Esophagus squamous epithelium (tissue), 5 donors: ENCODE data around the gene CASP8. TPM values are rescaled to one million over a fixed set of nuclear protein-coding genes. Genes with fewer than 3 reads are reported as not detected.
A peak's percentile ranks its signal among the peaks of the same experiment; 100 is the strongest.

Experiments used
- DNase-seq: peaks from one replicate; lab custom pipeline; 2025; lab: John Stamatoyannopoulos, UW
- H3K27ac ChIP-seq, 4 donors: fragments of 200-600 bp; sonication (generic); one replicate each; pipeline ENCODE4 v1.5.1; 2016 to 2019; ENCODE audit warnings: mild to moderate bottlenecking in 1 of 4
- H3K27me3 ChIP-seq, 4 donors: fragments of 200-600 bp; sonication (generic); 1 replicate in 3 of 4; 2 replicates in 1 of 4; pipeline versions ENCODE4 v1.5.1 to v1.6.0; 2017 to 2021; ENCODE audit warnings: antibody characterized with exemption in 1 of 4
- H3K36me3 ChIP-seq, 3 donors: fragments of 200-600 bp; sonication (generic); one replicate each; pipeline ENCODE4 v1.5.1; 2016 to 2019
- H3K4me1 ChIP-seq, 3 donors: fragments of 200-600 bp; sonication (generic); one replicate each; pipeline ENCODE4 v1.5.1; 2017 to 2019
- H3K4me3 ChIP-seq, 4 donors: fragments of 200-600 bp; sonication (generic); 1 replicate in 3 of 4; 2 replicates in 1 of 4; pipeline ENCODE4 v1.5.1; 2016 to 2019; ENCODE audit warnings: mild to moderate bottlenecking in 2 of 4, moderate library complexity in 1 of 4
- H3K9me3 ChIP-seq, 3 donors: fragments of 200-600 bp; sonication (generic); one replicate each; pipeline ENCODE4 v1.5.1; 2016 to 2019
- POLR2A ChIP-seq, 4 donors: fragments of 450-650 bp; IDR thresholded peaks; one replicate each; pipeline ENCODE4 v1.6.1; 2017; ENCODE audit warnings: antibody characterized with exemption in 4 of 4, mild to moderate bottlenecking in 4 of 4, moderate library complexity in 3 of 4
- WGBS, 2 donors: methylation state at CpG; one replicate each; pipeline ENCODE4 v1.1.5; 2018; 5-methylcytosine and 5-hydroxymethylcytosine counted together
- intact Hi-C: fragments of 100-400 bp; cut with DNase I; formaldehyde crosslinking; loops from one replicate; pipeline ENCODE4 v1.15.0; 2022
- total RNA-seq, 4 donors: library from RNA; depleted of rRNA; stranded (reverse); fragments of >200 nt; gene quantifications; one replicate each; pipeline ENCODE4 v1.1.0, GENCODE V29; 2016
- TF ChIP-seq, protein P1 (sequence below), 6 experiments: fragments of 450-650 bp in 4 of 6; fragments of 200-600 bp in 2 of 6; sonication (generic) in 2 of 6; IDR thresholded peaks; one replicate each; pipeline ENCODE4 v1.5.1; 2016 to 2019; ENCODE audit warnings: antibody characterized with exemption in 6 of 6, mild to moderate bottlenecking in 4 of 6, moderate library complexity in 4 of 6
- donor health status: DM: yes; HTN: yes; CAD: no.

The CASP8 gene
- total RNA-seq, 4 donors from 2014 or later = 13.8 to 28.2 (median 22.8) TPM

DNA sequence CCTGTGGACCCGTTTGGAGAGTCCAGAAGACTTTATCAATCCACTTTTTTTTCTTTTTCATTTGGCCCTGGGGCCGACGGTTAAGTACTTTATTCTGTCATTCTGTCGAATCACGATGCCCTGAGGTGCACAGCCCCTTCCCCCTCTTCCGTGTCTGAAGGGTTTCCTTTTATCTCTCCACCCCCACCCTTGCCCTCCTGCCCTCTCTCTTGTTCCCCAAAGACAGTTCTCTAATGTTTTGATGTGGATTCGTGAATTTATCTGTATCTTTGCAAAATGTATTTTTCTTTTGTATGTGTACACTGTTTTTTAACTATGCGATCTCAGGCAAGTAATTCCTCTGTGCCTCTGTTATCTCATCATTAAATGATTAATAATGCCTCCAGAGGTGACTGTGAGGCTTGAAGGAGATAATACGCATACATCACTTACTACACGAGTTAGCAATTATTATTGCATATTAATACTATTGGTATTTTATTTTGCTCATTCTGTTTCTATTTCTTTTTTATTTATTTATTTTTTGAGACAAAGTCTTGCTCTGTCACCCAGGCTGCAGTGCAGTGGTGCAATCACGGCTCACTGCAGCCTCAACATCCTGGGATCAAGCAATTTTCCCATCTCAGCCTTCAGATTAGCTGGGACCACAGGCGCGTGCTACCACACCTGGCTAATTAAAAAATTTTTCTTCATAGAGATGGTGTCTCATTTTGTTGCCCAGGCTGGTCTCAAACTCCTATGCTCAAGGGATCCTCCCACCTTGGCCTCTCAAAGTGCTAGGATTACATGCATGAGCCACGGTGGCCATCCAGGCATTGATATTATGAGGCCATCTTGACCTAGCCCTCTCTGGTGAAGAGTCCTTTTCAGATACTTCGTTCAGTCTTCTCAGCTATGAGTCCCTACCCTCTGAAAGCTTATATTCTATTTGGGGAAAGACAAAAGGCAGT, 1.4 kb upstream of the CASP8 start:
- TF ChIP-seq, protein P1, sequence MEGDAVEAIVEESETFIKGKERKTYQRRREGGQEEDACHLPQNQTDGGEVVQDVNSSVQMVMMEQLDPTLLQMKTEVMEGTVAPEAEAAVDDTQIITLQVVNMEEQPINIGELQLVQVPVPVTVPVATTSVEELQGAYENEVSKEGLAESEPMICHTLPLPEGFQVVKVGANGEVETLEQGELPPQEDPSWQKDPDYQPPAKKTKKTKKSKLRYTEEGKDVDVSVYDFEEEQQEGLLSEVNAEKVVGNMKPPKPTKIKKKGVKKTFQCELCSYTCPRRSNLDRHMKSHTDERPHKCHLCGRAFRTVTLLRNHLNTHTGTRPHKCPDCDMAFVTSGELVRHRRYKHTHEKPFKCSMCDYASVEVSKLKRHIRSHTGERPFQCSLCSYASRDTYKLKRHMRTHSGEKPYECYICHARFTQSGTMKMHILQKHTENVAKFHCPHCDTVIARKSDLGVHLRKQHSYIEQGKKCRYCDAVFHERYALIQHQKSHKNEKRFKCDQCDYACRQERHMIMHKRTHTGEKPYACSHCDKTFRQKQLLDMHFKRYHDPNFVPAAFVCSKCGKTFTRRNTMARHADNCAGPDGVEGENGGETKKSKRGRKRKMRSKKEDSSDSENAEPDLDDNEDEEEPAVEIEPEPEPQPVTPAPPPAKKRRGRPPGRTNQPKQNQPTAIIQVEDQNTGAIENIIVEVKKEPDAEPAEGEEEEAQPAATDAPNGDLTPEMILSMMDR (IDR thresholded peaks at IDR 0.05) = peak in 1 of 6 experiments; percentile 11
- no peak for TF ChIP-seq POLR2A (IDR thresholded peaks at IDR 0.05)
- intact Hi-C loops = no loop called here

DNA sequence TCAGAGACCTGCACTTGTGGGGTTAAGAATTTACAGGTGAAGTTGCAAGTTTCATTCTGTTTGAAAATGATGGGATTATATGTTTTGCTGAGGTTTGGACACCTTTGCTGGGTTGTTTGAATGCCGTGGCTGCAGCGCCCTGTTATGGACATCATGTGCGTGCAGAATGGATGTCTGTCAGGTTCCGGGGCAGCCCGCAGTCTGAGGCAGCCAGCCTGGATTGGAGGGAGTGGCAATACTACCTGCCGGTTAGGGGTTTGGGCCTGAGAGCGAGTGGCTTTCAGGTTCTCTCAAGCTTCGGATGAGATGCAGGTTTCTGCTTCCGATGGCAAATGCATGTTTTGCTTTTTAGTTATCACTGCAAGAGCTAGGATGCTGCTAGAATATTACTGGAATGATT, 1.1 kb downstream of the CASP8 start:
- no peaks in the 10 kb centered on the region for H3K9me3 ChIP-seq
- H3K36me3 ChIP-seq = peaks cover 0 to 5% (median 0%) of the 10 kb centered on the region in 3 donors
- H3K27me3 ChIP-seq = no peaks in the 10 kb centered on the region
- H3K4me1 ChIP-seq = peaks cover 15 to 75% (median 19%) of the 10 kb centered on the region in 3 donors
- peak overlapping the region; percentile 3 to 50 (median 31) for H3K4me3 ChIP-seq
- TF ChIP-seq POLR2A (IDR thresholded peaks at IDR 0.05) = no peak
- TF ChIP-seq, protein P1 (IDR thresholded peaks at IDR 0.05) = no peak
- intact Hi-C loops = no loop called here
- DNase-seq = no peak
- H3K27ac ChIP-seq = peak overlapping the region; percentile 7 to 96 (median 90)
- WGBS, 2 donors = 29 to 60% methylated on average over 9 of the region's 9 CpGs

More for the DNA sequence above, 1.4 kb upstream of the CASP8 start:
- Histone ChIP-seq H3K27ac (peak overlapping the region; percentile 90 to 96 (median 92)), H3K27me3 (no peaks in the 10 kb centered on the region), H3K9me3 (no peaks in the 10 kb centered on the region), H3K36me3 (no peaks in the 10 kb centered on the region), H3K4me1 (peaks cover 28 to 92% (median 34%) of the 10 kb centered on the region in 3 donors), H3K4me3 (peak overlapping the region; percentile 38 to 68 (median 64))
- DNase-seq = peak; percentile 7
- 20 to 22% methylated on average over 15 of the region's 15 CpGs for WGBS, 2 donors

DNA sequence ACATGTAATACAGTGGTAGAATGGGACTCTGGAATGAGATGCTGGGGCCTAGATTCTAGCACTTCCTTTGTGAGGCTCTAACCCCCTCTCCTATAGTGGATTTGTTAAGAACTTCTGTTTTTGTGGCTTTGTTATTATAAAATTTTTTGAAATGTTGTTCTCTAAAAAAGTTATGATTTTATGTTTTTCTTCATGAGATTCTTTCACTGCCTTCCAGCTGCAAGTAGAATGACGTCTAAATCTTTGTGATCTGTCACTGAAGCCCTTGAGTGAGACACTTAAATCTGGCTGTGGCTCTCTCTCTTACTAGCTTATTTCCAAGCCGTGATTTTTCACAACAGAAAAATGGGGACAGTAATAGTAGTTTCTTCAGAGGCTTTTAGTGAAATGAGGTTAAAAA, 1.6 kb downstream of the CASP8 start:
- TF ChIP-seq, protein P1 (IDR thresholded peaks at IDR 0.05) = no peak
- TF ChIP-seq POLR2A (IDR thresholded peaks at IDR 0.05) = no peak
- no peak for DNase-seq
- Histone ChIP-seq H3K4me1 (peaks cover 15 to 71% (median 19%) of the 10 kb centered on the region in 3 donors), H3K9me3 (no peaks in the 10 kb centered on the region), H3K36me3 (peaks cover 0 to 9% (median 0%) of the 10 kb centered on the region in 3 donors), H3K27ac (peak overlapping the region; percentile 7 to 96 (median 90)), H3K27me3 (no peaks in the 10 kb centered on the region), H3K4me3 (peak overlapping the region in 3 of 4 donors; percentile 30 to 50 (median 32))
- 57 to 63% methylated on average over 2 of the region's 2 CpGs for WGBS, 2 donors
- intact Hi-C loops = no loop called here

DNA sequence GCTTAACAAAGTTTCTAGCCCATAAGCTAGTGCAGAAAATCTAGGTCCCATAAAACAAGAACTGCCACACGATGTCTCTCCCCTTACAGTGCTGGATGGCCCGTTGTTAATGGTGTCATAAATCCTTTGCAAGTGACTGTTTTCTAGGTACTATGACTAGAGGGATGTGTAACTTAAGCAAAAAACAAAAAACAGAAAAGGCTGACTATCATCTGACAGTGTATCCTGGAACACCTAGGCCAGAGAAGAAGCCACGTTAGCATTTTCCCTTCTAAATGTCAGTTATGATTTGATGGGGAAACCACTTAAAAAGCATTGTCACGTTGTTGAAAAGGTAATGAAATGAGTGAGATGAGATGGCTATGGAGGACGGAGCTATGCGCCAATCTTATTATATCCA, 2.4 kb downstream of the CASP8 start:
- Histone ChIP-seq H3K27ac (peak overlapping the region in 1 of 4 donors; percentile 14), H3K4me1 (peaks cover 15 to 63% (median 19%) of the 10 kb centered on the region in 3 donors), H3K4me3 (peak overlapping the region in 1 of 4 donors; percentile 21), H3K9me3 (no peaks in the 10 kb centered on the region), H3K36me3 (peaks cover 0 to 17% (median 7%) of the 10 kb centered on the region in 3 donors), H3K27me3 (no peaks in the 10 kb centered on the region)
- TF ChIP-seq, protein P1 (IDR thresholded peaks at IDR 0.05) = no peak
- no peak for TF ChIP-seq POLR2A (IDR thresholded peaks at IDR 0.05)
- intact Hi-C loops = no loop called here
- WGBS, 2 donors = 64% methylated on average over 6 of the region's 6 CpGs
- no peak for DNase-seq

DNA sequence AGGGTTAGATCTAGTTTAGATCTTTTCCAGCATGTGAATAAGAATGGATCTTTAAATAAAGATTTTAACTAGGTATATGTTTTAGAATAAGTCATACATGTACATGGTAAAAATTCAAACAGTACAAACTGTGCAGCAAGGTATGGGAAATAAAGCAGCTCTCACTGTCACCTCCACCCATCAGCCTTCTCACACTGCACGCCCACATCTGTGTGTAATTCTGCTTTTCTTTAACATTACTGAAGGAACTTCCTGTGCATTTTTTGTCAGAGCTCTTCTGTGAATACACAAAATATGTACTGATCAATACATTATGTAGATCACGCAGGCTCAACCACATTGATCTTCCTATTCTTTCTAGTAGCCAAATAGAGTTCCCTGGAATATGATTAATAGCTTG, 3.4 kb downstream of the CASP8 start:
- peaks cover 14 to 57% (median 19%) of the 10 kb centered on the region in 3 donors for H3K4me1 ChIP-seq
- no peaks in the 10 kb centered on the region for H3K27me3 ChIP-seq
- 70 to 76% methylated on average over 2 of the region's 2 CpGs for WGBS, 2 donors
- H3K36me3 ChIP-seq = peaks cover 4 to 28% (median 7%) of the 10 kb centered on the region in 3 donors
- TF ChIP-seq, protein P1 (IDR thresholded peaks at IDR 0.05) = no peak
- TF ChIP-seq POLR2A (IDR thresholded peaks at IDR 0.05) = peak in 1 of 4 donors; percentile 16
- no peak overlapping the region for H3K4me3 ChIP-seq
- no peaks in the 10 kb centered on the region for H3K9me3 ChIP-seq
- intact Hi-C loops = no loop called here
- no peak for DNase-seq
- H3K27ac ChIP-seq = no peak overlapping the region
